ENCODE results near the gene PPCDC. TPM values are rescaled to one million over a fixed set of nuclear protein-coding genes. Genes with fewer than 3 reads are reported as not detected.

The PPCDC gene
- total and polyA plus RNA-seq, 10 of the 15 experiments (the other 5 are each of a cell fraction or from before 2014, with no cell fraction given), result 32.5 to 135 (median 55.0) TPM

- peak; percentile 92 for TF ChIP-seq SMC3 (IDR thresholded peaks at IDR 0.05; ENCODE audit: borderline replicate concordance, low read length)
- peak; percentile 35 for TF ChIP-seq LARP7 (IDR thresholded peaks at IDR 0.05)
- no peak for TF ChIP-seq CREB1 (IDR thresholded peaks at IDR 0.05; ENCODE audit: low read depth)
- TF ChIP-seq PRDM15 (CRISPR knock-in tag; IDR thresholded peaks at IDR 0.05), result no peak
- TF ChIP-seq, protein P1, sequence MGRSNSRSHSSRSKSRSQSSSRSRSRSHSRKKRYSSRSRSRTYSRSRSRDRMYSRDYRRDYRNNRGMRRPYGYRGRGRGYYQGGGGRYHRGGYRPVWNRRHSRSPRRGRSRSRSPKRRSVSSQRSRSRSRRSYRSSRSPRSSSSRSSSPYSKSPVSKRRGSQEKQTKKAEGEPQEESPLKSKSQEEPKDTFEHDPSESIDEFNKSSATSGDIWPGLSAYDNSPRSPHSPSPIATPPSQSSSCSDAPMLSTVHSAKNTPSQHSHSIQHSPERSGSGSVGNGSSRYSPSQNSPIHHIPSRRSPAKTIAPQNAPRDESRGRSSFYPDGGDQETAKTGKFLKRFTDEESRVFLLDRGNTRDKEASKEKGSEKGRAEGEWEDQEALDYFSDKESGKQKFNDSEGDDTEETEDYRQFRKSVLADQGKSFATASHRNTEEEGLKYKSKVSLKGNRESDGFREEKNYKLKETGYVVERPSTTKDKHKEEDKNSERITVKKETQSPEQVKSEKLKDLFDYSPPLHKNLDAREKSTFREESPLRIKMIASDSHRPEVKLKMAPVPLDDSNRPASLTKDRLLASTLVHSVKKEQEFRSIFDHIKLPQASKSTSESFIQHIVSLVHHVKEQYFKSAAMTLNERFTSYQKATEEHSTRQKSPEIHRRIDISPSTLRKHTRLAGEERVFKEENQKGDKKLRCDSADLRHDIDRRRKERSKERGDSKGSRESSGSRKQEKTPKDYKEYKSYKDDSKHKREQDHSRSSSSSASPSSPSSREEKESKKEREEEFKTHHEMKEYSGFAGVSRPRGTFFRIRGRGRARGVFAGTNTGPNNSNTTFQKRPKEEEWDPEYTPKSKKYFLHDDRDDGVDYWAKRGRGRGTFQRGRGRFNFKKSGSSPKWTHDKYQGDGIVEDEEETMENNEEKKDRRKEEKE (IDR thresholded peaks at IDR 0.05), result no peak
- TF ChIP-seq ETV6 (conservative IDR thresholded peaks at IDR 0.05 in 1 of 2, IDR thresholded peaks at IDR 0.05 in 1 of 2; ENCODE audit: borderline replicate concordance in 1 of 2, low read depth in 1 of 2), result peak in 1 of 2 experiments; percentile 93; a peak in 2 of 4 replicates
- no peak for TF ChIP-seq CEBPZ (IDR thresholded peaks at IDR 0.05; ENCODE audit: low read depth, low read length)
- peak; percentile 77 to 89 (median 89) for TF ChIP-seq CTCF (IDR thresholded peaks at IDR 0.05 in 2 of 3, conservative IDR thresholded peaks at IDR 0.05 in 1 of 3; ENCODE audit: control insufficient read depth in 2 of 3, extremely low read depth in 1 of 3, insufficient read depth in 1 of 3, low read depth in 3 of 3, low read length in 3 of 3)
- TF ChIP-seq RUNX3 (IDR thresholded peaks at IDR 0.05; ENCODE audit: low read length), result no peak
- TF ChIP-seq, protein P2, sequence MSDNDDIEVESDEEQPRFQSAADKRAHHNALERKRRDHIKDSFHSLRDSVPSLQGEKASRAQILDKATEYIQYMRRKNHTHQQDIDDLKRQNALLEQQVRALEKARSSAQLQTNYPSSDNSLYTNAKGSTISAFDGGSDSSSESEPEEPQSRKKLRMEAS (IDR thresholded peaks at IDR 0.05; ENCODE audit: low read depth, low read length), result peak; percentile 90
- TF ChIP-seq, protein P3, sequence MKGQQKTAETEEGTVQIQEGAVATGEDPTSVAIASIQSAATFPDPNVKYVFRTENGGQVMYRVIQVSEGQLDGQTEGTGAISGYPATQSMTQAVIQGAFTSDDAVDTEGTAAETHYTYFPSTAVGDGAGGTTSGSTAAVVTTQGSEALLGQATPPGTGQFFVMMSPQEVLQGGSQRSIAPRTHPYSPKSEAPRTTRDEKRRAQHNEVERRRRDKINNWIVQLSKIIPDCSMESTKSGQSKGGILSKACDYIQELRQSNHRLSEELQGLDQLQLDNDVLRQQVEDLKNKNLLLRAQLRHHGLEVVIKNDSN (IDR thresholded peaks at IDR 0.05; ENCODE audit: borderline replicate concordance, extremely low read length, insufficient read depth, low read depth, low read length), result no peak
- peak; percentile 98 for TF ChIP-seq TBL1XR1 (IDR thresholded peaks at IDR 0.05; ENCODE audit: low read depth, low read length)
- peak; percentile 83 for TF ChIP-seq MEF2B (IDR thresholded peaks at IDR 0.05; ENCODE audit: partially characterized antibody, poor library complexity, severe bottlenecking)
- TF ChIP-seq ZNF274 (IDR thresholded peaks at IDR 0.05; ENCODE audit: insufficient read depth, insufficient read length), result no peak
Observed at GRCh38 chr15:75042730-75043508, 19.5 kb downstream of the PPCDC start (continued).

Measured in GM12878 (cell line).